ENCODE results near the gene DHFR2. TPM values are rescaled to one million over a fixed set of nuclear protein-coding genes. Genes with fewer than 3 reads are reported as not detected.
"Not testable (repeated sequence)": the region's sequence is repeated elsewhere in the genome, so short reads cannot be mapped to it uniquely, and the experiment has no call there.

The DHFR2 gene
- total RNA-seq, 1 experiment from 2014 or later, result 4.6 TPM

DNA sequence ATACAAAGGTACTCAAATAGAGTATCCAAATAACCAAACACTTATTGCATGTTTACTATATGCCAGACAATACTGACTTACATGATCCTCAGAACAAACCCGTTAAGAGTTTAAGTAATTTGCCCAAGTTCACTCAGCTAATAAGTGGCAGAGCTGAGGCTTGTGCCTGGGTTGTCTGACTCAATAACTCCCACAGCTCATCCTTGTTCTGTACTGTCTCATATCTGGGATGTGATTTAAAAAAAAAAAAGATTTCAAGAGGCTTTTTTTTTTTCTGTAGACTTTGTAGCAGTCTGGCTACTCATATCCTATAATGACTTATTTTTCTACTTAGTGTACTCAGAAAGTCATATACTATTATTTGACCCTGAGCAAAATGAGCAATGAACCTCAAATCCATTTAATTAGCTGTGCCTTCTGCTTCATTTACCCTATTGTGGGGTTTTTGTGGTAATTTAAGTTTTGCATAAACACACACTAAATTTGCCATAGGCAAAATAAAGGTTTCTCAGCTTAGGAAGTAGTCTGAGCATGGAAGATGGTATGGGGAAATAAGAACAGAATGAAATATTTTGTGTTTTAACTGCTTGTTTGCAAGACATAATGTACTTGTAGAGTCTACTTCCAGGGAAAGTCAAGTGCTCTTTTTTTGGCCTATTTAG is 3.2 kb upstream of the DHFR2 start:
- DNase-seq (ENCODE audit: low read depth), result no peak

DNA sequence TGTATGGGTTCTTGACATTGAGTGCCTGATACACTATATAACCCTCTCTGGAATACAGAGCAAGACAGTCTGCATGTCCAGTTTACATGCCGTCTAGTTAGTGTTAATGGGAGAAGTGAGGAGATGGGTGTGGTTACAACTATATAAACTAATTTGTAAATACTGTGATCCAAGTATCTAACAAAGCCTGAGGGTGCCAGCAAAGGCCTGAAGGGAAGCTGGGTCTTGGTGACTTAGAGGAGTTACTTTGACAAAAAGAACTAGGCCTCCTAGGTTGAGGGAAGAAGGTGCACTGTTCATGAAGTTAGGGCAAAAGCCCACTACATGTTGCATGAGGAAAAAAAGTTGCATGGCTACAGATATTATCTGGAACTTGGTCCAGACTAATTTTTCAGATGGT is 2.4 kb upstream of the DHFR2 start:
- DNase-seq (ENCODE audit: low read depth), result no peak

DNA sequence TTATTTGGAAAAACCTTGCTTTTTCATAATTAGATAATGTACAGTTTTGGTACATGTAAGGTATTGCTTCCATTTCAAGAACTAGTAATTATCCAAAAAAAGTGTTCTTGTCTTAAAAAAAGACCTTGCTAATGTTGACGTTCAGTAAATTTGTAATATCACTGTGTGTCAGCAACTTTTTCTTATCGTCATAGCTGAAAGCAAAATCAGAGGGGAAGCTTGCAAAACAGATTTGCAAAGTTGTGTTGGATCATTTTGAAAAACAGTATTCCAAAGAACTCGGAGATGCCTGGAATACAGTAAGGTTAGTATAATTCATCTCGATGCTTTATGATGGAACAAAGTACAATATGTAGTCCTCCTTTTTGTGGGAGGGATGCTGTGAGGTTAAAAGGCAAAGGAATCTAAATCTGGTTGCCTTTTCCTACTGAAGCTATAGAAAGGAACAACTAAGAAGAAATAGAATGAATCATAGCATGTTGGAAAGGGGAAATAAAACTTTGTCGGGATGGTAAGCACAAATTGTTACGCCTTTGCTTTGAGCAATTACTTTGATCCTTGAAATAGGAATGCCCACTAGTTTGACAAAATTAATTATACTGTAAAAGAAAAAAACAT is 1.6 kb upstream of the DHFR2 start:
- no peak for DNase-seq (ENCODE audit: low read depth)

DNA sequence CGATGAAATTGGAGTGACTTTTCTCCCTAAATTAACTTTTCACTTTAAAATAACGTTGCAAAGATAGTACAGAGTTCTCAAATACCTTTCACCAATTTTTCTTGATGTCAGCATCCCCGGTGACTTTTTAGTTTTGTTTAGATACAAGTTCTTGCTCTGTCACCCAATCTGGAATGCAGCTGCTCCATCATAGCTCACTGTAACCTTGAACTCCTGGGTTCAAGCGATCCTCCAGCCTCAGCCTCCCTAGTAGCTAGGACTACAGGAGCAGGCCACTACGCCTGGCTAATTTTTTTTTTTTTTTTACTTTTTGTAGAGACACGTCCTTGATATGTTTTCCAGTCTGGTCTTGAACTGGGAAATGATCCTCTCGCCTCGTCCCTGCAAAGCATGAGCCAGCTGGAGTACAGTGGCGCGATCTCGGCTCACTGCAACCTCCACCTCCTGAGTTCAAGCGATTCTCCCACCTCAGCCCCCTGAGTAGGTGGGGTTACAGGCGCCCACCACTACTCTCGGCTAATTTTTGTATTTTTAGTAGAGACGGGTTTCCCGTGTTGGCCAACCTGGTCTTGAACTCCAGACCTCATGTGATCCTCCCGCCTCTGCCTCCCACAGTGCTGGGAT is 892 bp upstream of the DHFR2 start:
- DNase-seq (ENCODE audit: low read depth), result peak; percentile 6

DNA sequence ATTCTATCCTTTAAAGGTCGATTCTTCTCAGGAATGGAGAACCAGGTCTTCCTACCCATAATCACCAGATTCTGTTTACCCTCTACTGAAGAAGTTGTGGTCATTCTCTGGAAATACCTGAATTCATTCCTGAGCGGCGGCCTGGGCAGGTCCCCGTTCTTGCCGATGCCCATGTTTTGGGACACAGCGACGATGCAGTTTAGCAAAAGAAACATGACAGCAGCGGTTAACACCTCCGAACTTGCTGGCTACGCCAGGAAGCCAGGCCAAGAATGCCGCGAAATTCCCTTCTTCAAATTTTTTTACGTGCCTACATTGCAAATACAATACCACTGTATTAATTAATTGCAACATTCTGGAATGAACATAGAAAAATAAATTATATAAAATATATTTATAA is 1.4 kb downstream of the DHFR2 start:
- DNase-seq (ENCODE audit: low read depth), result no peak

DNA sequence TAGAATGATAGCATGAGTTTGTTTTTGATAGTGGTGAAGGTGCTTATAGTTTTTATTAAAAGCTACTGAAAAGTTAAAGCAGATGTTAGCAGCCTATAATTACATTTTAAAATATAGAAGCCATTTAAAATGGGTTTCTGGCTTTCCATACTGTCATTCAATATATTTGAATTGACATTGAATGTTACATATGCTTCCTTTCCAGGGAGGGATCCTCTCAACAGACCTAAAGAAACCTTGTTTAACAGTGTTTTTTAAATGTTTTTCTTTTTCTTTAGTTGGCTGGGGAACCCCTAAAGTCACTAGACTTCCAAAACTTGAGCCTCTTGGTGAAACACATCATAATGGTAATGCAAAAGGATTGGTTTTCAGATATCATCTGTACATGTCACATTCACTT is 12.2 kb downstream of the DHFR2 start:
- no peak for DNase-seq (ENCODE audit: low read depth)

DNA sequence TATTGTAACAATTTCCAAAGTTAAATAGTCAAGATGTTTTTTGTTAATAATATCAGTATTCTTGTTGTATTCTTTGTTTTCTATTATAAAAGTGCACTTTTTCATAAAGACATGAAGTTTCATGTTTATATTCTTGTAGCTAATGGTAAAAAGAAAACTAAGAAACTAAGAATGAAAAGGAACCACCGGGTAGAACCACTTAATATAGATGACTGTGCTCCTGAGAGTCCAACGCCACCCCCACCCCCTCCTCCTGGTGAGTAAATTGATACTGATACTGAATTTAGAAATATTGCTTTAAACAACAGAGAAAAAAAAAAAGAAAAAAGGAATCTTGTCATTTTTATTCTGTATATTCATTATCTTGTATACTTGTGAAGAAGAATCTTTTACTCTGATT is 13.4 kb downstream of the DHFR2 start:
- DNase-seq (ENCODE audit: low read depth), result no peak

DNA sequence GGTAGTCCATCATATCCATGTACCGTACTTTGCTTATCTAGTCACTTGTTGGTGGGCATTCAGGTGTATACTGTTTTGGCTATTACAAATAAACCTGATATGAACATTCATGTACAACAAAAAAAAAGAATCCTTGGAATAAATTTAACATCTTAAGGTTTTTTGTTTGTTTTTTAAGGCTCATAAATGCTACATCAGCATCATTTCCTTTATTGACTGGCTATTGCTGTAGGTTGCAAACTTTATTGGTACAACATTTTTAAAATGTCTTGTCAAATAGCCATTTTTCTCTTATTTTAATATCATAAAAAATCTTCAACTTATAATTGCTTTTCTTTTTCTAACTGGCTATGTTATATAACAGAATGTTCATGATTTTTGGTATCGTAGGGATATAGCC is 16.2 kb downstream of the DHFR2 start:
- DNase-seq (ENCODE audit: low read depth), result no peak

DNA sequence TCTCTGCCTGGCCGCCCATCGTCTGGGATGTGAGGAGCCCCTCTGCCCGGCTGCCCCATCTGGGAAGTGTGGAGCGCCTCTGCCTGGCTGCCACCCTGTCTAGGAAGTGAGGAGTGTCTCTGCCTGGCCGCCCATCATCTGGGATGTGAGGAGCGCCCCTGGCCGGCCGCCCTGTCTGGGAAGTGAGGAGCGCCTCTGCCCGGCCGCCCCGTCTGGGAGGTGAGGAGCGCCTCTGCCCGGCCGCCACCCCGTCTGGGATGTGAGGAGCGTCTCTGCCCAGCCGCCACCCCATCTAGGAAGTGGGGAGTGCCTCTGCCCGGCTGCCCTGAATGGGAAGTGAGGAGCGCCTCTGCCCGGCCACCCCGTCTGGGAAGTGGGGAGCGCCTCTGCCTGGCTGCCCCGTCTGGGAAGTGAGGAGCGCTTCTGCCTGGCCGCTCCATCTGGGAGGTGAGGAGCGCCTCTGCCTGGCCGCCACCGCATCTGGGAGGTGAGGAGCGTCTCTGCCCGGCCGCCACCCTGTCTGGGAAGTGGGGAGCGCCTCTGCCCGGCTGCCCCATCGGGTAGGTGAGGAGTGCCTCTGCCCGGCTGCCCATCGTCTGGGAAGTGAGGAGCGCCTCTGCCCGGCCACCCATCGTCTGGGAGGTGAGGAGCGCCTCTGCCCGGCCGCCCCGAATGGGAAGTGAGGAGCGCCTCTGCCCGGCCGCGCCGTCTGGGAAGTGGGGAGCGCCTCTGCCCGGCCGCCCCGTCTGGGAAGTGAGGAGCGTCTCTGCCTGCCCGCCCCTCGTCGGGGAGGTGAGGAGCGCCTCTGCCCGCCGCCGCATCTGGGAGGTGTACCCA is 18.4 kb downstream of the DHFR2 start:
- DNase-seq (ENCODE audit: low read depth), result not testable (repeated sequence)

DNA sequence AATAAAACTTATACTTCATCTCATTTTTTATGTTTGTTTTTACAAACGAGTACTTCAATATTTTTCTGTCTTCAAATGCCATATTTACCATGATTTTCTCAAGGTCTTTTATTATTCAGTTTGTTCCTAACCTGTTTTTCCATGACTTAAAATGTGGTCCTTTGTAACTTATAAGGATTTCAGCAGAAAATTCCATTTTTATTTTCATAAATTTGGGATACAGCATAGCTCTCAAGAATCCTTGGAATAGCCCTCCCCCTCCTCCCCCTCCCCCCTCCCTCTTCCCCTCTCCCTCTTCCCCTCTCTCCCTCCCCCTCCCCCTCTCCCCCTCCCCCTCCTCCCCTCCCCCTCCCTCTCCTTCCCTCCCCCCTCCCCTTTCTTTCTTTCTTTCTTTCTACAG is 19.4 kb downstream of the DHFR2 start:
- no peak for DNase-seq (ENCODE audit: low read depth)

DNA sequence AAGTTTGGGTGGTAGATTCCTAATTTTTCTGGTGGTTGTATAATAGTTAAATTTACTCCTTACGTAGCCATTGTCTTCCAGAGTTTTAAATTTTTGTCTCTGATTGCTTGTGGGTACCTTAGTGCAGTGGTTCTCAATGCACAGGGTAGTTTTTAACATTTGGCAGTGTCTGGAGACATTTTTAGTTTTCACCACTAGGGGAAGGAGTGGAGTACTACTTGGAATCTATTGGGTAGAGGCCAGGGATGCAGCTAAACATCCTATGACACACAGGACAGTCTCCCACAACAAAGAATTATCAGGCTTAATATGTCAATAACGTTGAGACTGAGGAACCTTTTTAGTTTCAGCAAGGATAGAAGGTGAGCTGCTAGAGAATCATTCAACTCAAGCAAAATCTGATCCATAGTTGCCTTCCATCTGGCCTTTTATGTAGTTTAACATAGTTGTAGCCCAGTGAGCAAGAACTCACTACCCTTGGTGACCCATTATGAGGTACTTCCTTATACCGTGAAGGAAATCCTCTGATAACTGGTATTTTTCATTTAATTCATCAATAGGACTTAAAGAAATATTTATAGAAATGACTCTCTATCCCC is 25.7 kb downstream of the DHFR2 start:
- DNase-seq (ENCODE audit: low read depth), result peak; percentile 59

DNA sequence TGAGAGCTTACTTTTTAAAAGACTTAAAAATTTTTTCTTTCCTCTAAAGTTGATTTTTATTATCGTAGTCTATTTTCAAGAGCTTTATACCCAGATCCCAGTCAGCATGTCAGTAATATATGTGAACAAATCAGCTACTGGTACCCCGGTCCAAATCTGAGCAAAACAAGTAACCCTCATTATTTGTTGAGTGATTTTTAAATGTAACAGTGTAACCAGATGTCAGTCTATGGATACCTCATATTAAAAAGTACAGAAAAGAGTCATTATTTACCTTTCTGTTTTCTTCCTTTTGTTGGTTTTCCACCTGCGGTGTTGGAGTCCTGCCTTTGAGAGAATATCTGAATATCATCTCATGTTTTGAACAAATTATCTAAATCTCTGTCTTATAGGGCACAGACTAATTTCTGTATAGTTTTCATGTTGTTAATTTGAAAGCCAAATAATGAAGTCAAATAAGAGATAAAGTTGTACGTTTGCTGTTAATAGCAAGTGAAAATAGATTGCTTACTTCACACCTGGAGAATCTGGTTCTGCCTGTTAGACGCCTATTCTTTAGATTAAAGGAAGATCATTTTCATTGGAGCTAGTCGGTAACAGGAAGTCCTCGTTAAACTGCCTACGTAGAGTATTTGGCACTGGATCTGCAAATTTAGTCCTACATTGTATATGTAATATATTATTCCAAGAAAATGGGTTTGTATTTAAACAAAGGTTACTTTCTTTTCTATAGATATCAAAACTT is 34.5 kb downstream of the DHFR2 start, which contains the start of gene STX19:
TSS of gene STX19 (minus strand) at position 505 of the 745 bp plus-strand sequence. CDS start 13,328 bp downstream, outside the sequence.
- DNase-seq (ENCODE audit: low read depth), result no peak

DNA sequence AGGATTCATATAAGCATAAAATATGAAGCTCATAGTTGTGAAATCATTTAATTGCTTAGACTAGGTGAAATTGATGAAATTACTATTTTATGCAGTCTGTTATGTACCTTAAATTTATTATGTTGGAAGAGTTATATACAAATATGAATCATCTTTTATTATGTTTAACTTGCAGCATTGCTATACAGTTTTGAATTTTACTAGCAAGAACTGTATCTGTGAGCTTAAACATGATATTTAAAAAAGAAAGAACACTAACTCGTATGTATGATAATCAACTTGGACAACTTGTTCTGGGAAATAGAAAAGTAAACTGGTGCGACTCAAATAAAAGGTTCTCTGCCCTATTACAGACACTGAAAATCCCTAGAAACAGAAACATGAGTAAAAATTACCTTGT is 36.1 kb downstream of the DHFR2 start:
- no peak for DNase-seq (ENCODE audit: low read depth)

DNA sequence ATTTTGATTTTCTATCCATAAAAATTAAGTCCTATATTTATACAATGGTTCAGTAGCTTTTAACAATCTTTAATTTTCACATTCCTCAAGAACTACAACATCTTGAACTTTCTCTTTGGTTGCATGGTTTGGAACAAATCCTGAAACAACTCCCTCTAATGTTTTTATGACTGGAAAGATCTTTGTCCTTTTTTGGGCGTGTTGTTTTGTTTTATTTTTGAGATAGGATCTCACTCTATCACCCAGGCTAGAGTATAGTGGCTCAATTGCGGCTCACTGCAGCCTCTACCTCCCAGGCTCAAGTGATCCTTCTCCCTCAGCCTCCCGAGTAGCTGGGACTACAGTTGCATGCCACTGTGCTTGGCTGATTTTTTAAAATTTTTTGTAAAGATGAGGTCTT is 38.3 kb downstream of the DHFR2 start:
- DNase-seq (ENCODE audit: low read depth), result peak; percentile 3

DNA sequence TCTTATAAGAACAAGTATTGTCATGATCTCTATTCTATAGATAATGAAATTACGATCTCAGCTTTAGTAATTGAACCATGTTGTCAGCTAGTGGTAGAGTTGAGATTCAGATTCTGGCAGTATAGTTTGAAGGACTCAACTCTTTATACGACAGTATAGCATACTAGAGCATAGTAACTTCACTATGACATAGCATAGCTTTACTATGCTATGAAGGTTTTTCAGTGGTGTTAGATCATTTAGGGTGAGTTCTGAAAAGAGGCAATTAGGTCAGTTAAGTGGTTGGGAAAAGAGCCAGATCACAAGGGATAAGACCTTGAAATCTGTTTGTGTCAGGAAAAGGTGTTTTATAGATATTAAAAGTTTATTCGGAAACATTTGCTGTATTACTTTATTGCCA is 42.4 kb downstream of the DHFR2 start:
- no peak for DNase-seq (ENCODE audit: low read depth)

DNA sequence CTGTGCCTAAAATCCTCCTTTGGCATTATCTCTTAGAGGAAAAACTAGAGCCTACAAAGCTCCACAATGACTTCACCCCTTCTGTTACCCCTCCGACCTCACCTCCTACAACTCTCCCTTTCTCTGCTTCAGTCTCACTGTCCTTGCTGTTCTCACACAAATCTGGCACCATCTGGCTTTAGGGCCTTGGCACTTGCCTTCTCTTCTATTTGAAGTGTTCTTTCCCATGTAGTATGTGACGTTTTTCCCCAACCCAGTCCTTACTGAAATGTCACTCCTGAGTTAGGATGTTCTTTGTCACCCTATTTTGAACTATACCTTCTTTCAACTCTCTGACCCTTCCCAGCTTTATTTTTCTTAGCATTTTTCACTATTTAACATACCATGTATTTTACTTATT is 43.1 kb downstream of the DHFR2 start:
- no peak for DNase-seq (ENCODE audit: low read depth)

DNA sequence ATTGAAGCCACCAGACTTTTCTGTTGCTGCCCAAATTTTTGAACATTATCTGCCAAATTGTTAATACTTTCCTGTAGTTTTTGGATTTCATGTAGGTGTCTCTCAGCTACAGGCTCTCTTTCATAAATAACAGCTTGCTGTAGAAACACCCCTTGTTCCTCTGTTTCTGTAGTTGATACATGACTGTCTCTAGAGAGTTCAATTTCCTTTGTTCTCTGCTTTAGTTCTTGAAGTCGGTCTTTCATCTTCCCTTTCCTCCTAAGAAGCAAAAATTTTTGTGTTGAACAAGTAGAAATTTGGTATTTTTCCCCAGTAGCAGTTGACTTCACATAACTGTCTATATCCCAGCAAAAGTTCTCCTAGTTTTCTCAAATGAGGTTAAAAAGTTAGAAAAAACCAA is 47.7 kb downstream of the DHFR2 start:
- no peak for DNase-seq (ENCODE audit: low read depth)

DNA sequence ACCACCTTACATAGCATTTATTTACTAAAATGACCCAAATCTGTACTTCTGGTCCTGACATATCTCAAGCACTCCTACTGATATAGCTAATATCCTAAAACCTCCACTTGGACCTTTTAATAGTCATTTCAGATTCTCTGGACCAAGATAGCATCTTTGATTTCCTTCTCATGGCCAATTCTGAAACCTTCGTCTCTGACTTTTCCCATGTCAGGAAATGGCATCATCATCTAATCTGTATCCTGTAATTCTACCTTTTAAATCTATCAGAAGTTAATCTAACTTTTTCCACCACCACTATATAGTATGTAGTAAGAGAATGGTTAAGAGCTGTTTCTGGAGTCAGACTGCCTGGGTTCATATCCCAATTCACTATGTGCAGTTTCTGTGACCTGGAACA is 50.5 kb downstream of the DHFR2 start:
- DNase-seq (ENCODE audit: low read depth), result no peak

DNA sequence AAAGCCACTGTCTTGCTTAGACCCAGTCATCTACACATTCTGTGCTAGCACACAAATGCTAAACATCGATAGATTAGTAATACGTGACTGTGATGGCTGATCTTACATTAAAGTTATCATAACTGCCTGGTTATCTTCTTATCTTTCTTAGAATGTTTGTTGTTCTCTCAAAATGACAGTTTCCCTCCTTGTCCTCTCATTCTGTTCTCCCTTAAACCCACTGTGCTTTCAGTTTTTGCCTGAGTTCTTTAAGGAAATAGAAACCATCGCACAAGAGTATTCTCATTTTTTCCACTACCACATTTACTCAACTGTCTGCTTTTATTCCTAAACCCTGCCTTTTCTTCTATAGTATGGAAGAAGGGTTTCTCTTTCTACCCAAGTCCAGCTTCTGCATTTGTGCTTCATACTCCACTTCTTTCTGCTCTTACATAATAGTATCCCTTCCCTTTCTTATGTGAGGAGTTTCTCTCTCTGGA is 51.4 kb downstream of the DHFR2 start:
- DNase-seq (ENCODE audit: low read depth), result no peak

DNA sequence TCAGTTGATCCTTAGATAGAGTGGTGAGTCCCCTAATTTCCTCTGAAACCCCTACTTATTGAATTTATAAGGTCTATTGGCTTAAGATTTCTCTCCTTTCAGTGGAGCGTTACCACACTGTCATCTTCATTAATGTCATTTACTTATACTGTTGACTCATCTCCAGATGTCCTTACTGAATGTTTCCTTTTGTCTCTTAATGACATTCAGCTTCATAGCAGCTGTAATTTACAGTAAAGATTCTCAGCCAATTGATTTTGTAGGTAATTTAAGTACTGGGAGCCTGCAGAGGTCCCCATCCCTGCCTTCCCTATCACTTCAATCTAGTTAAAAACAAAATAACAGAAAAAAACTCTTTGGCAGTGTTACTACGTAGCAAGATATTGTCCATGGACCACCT is 53.1 kb downstream of the DHFR2 start:
- peak; percentile 3 for DNase-seq (ENCODE audit: low read depth)

DNA sequence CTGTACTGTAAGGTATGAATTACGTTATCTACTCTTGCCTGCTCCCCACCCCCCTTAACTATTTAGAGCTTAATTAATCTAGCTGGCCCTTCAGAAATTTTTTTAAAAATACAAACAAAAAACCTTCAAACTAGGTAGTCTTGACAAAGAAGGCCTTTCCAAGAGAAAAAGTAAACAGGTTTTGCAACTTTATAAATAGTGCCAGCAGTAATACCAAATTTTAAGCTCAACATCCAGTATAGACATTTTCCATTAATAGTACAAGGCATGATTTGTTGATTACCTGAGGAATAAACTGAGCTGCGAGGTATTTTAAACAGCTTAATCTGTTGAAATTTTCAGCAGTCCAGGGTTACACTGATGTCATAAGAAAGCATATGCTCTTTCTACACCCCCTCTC is 54.5 kb downstream of the DHFR2 start:
- DNase-seq (ENCODE audit: low read depth), result no peak
